Mammary epithelial cell (primary cell): ENCODE results near the gene NECAP2.

Source experiments
- EZH2 ChIP-seq: IDR thresholded peaks from 2 replicates; pipeline ENCODE4 v1.6.1; 2012; ENCODE audit warnings: low read length, inconsistent platforms, borderline replicate concordance
- TF ChIP-seq, protein P1 (sequence below), 2 donors: IDR thresholded peaks in 1 of 2; conservative IDR thresholded peaks in 1 of 2; 2 replicates each; pipeline ENCODE4 v1.5.1; 2011 to 2012; ENCODE audit warnings: inconsistent platforms in 2 of 2, low read length in 2 of 2, mild to moderate bottlenecking in 2 of 2, control low read depth in 1 of 2, low read depth in 1 of 2; ENCODE audit not compliant: insufficient read depth in 1 of 2; ENCODE audit errors: extremely low read depth in 1 of 2

DNA sequence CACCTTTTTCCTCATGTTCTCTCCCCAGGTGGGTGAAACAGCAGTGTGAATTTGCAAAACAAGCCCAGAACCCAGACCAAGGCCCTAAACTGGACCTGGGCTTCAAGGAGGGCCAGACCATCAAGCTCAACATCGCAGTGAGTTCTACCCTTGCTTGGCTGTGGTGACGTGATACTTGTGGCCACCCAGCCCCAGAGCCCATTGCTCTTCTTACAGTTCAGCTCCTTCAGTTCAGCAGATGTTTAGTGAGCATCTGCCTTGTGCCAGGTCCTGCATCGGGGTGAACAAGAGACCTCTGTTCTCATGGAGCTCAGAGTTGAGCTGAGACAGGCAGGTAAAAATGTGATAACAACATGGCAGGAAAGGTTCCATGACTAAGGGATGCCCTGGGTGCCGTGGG lies 8.5 kb downstream of the NECAP2 start:
- TF ChIP-seq EZH2 = no peak
- TF ChIP-seq, protein P1, sequence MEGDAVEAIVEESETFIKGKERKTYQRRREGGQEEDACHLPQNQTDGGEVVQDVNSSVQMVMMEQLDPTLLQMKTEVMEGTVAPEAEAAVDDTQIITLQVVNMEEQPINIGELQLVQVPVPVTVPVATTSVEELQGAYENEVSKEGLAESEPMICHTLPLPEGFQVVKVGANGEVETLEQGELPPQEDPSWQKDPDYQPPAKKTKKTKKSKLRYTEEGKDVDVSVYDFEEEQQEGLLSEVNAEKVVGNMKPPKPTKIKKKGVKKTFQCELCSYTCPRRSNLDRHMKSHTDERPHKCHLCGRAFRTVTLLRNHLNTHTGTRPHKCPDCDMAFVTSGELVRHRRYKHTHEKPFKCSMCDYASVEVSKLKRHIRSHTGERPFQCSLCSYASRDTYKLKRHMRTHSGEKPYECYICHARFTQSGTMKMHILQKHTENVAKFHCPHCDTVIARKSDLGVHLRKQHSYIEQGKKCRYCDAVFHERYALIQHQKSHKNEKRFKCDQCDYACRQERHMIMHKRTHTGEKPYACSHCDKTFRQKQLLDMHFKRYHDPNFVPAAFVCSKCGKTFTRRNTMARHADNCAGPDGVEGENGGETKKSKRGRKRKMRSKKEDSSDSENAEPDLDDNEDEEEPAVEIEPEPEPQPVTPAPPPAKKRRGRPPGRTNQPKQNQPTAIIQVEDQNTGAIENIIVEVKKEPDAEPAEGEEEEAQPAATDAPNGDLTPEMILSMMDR (conservative IDR thresholded peaks at IDR 0.05 in 1 of 2, IDR thresholded peaks at IDR 0.05 in 1 of 2; ENCODE audit: extremely low read depth in 1 of 2, insufficient read depth in 1 of 2, low read depth in 1 of 2, low read length in 2 of 2) = no peak
